ENCODE data around the gene MYO7B. TPM values are rescaled to one million over a fixed set of nuclear protein-coding genes. Genes with fewer than 3 reads are reported as not detected.

Gene MYO7B
- total RNA-seq, 2 experiments from 2014 or later = 3.3 TPM; not detected in 1

DNA sequence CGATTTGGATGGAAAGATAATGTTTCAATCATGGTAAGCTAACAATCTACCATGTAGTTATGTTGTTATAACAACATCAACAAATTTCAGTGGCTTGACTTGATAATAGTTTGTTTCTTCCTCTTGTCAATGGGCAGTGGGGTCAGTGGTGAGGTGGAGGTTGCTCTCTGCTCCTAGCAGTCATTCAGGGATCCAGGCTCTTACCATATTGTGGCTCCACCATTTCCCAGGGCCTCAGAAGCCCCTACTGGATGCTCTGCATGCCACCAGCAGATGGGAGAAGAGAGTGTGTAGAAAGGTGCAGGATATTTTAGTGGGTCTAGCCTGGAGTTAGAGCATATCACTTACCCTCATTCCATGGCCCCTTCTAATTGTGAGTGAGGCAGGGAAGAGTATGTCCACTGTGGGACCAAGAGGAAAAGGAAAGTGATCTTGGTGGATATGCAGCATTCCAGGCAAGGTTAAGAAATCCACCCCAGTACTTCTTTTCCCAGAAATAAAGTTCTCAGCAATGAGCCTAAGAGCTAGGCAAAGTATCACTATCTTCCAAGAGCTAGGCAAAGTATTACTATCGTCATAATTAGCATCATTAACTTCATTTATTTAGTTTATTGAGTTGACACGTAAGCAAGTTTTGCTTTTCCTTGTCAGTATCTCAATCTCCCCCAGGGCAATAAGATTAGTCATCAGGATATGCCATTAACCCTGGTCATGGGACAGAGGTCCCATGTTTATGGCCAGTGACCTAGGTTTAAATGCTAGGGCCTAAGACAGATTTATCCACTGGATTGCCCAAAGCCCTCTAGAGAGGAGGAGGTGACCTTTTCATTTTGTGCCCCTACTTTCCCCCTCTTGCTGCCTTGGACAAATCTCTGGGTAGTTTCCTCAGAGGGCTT, 5.0 kb upstream of the MYO7B start:
- no peak overlapping the region for H3K27ac ChIP-seq (ENCODE audit: low read depth, low read length, poor library complexity, severe bottlenecking)
- ChIA-PET CTCF (ENCODE audit: unreplicated experiment) (no interaction called here), POLR2A (interaction anchor here (0.9 kb wide), 1 partner anchor 110 kb away, joined by 3 read pairs; no protein-coding TSS in a partner anchor)
- H2AFZ ChIP-seq (ENCODE audit: low read length) = no peak overlapping the region
- no peak overlapping the region for H3K4me2 ChIP-seq (ENCODE audit: low read length)
- H3K36me3 ChIP-seq (ENCODE audit: insufficient read depth, low read length) = no peaks in the 10 kb centered on the region
- intact Hi-C loops (cut with micrococcal nuclease; ENCODE audit: unreplicated experiment) = no loop called here
- 0 out of 2 replicates have a peak, but pooled peaks cover 5% of the 10 kb centered on the region for H3K9me3 ChIP-seq (ENCODE audit: low read length)
- no TSS peak for BruUV-seq (replicated peaks)
- H3K9me2 ChIP-seq (ENCODE audit: insufficient read depth, low read length) = no peaks in the 10 kb centered on the region
- no peak overlapping the region for H3K4me3 ChIP-seq (ENCODE audit: low read depth, low read length, poor library complexity, severe bottlenecking)
- DNase-seq (ENCODE audit: low spot score) = no peak
- TF ChIP-seq, protein P1, sequence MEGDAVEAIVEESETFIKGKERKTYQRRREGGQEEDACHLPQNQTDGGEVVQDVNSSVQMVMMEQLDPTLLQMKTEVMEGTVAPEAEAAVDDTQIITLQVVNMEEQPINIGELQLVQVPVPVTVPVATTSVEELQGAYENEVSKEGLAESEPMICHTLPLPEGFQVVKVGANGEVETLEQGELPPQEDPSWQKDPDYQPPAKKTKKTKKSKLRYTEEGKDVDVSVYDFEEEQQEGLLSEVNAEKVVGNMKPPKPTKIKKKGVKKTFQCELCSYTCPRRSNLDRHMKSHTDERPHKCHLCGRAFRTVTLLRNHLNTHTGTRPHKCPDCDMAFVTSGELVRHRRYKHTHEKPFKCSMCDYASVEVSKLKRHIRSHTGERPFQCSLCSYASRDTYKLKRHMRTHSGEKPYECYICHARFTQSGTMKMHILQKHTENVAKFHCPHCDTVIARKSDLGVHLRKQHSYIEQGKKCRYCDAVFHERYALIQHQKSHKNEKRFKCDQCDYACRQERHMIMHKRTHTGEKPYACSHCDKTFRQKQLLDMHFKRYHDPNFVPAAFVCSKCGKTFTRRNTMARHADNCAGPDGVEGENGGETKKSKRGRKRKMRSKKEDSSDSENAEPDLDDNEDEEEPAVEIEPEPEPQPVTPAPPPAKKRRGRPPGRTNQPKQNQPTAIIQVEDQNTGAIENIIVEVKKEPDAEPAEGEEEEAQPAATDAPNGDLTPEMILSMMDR (conservative IDR thresholded peaks at IDR 0.05; ENCODE audit: low read length) = no peak
- no peak for TF ChIP-seq EZH2phosphoT487 (IDR thresholded peaks at IDR 0.05; ENCODE audit: borderline replicate concordance, low read depth, low read length)
- H4K20me1 ChIP-seq (ENCODE audit: insufficient read depth, low read length) = no peaks in the 10 kb centered on the region
- peaks cover 15% of the 10 kb centered on the region for H3K4me1 ChIP-seq (ENCODE audit: insufficient read depth, low read length, poor library complexity, severe bottlenecking)
- peaks cover 7% of the 10 kb centered on the region for H3K79me2 ChIP-seq (ENCODE audit: insufficient read depth, low read depth, low read length)

DNA sequence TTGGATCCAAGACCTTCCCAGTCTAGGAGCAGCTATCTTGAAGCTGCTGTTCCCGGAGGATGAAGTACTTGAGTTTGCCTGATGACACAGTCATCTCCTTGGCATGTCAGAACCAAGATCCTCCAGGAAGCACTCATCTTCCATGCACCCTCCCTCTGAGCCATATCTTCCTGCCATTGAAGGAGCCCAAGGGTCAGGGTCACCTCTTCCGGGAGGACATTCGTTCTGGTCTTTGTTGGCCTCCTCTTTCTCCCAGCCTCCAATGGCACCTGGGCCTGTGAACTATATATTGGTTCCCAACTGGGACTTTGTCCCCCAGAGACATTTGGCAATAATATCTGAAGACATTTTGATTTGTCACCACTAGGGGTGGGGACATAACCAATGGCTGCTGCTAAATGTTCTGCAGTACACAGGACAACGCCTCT, 4.2 kb upstream of the MYO7B start:
- ChIA-PET CTCF (ENCODE audit: unreplicated experiment) (no interaction called here), POLR2A (interaction anchor here (0.9 kb wide), 1 partner anchor 109 kb away, joined by 3 read pairs; no protein-coding TSS in a partner anchor)
- Histone ChIP-seq H3K4me1 (ENCODE audit: insufficient read depth, low read length, poor library complexity, severe bottlenecking) (peaks cover 15% of the 10 kb centered on the region), H3K79me2 (ENCODE audit: insufficient read depth, low read depth, low read length) (no peaks in the 10 kb centered on the region; the same call in 1 of the 2 replicates), H3K4me2 (ENCODE audit: low read length) (no peak overlapping the region), H2AFZ (ENCODE audit: low read length) (no peak overlapping the region), H3K27ac (ENCODE audit: low read depth, low read length, poor library complexity, severe bottlenecking) (no peak overlapping the region), H3K36me3 (ENCODE audit: insufficient read depth, low read length) (no peaks in the 10 kb centered on the region), H3K4me3 (ENCODE audit: low read depth, low read length, poor library complexity, severe bottlenecking) (no peak overlapping the region), H4K20me1 (ENCODE audit: insufficient read depth, low read length) (no peaks in the 10 kb centered on the region), H3K9me2 (ENCODE audit: insufficient read depth, low read length) (no peaks in the 10 kb centered on the region), H3K9me3 (ENCODE audit: low read length) (0 out of 2 replicates have a peak, but pooled peaks cover 5% of the 10 kb centered on the region)
- TF ChIP-seq EZH2phosphoT487 (IDR thresholded peaks at IDR 0.05; ENCODE audit: borderline replicate concordance, low read depth, low read length) = no peak
- TF ChIP-seq, protein P1 (conservative IDR thresholded peaks at IDR 0.05; ENCODE audit: low read length) = peak; percentile 56
- no peak for DNase-seq (ENCODE audit: low spot score)
- BruUV-seq (replicated peaks) = no TSS peak
- intact Hi-C loops (cut with micrococcal nuclease; ENCODE audit: unreplicated experiment) = no loop called here

DNA sequence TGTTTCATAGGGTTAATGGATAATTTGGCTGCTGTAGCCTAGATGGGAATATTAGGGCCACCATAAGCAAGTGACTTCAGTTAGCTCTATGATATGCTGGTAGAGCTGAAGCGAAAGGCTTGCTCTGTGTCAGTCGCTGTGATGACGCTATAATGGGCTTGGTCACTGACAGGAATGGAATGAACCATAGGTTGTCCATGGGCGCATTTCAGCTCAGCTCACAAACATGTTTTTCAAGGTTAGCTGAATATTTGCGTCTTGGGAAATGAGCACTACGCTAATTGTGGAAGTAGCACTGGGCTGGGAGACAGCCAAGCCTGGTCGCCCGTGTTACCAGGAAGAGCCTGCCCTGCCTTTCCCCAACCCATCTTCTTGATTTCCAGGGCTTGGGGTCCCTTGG, 3.2 kb upstream of the MYO7B start:
- BruUV-seq (replicated peaks) = no TSS peak
- intact Hi-C loops (cut with micrococcal nuclease; ENCODE audit: unreplicated experiment) = no loop called here
- no peak overlapping the region for H3K27ac ChIP-seq (ENCODE audit: low read depth, low read length, poor library complexity, severe bottlenecking)
- ChIA-PET POLR2A (no interaction called here), CTCF (ENCODE audit: unreplicated experiment) (no interaction called here)
- H2AFZ ChIP-seq (ENCODE audit: low read length) = no peak overlapping the region
- peaks cover 12% of the 10 kb centered on the region for H3K4me1 ChIP-seq (ENCODE audit: insufficient read depth, low read length, poor library complexity, severe bottlenecking)
- H3K4me3 ChIP-seq (ENCODE audit: low read depth, low read length, poor library complexity, severe bottlenecking) = no peak overlapping the region
- H3K4me2 ChIP-seq (ENCODE audit: low read length) = no peak overlapping the region
- H3K36me3 ChIP-seq (ENCODE audit: insufficient read depth, low read length) = no peaks in the 10 kb centered on the region
- no peaks in the 10 kb centered on the region for H3K9me2 ChIP-seq (ENCODE audit: insufficient read depth, low read length)
- H3K9me3 ChIP-seq (ENCODE audit: low read length) = 0 out of 2 replicates have a peak, but pooled peaks cover 5% of the 10 kb centered on the region
- no peaks in the 10 kb centered on the region for H4K20me1 ChIP-seq (ENCODE audit: insufficient read depth, low read length)
- no peak for DNase-seq (ENCODE audit: low spot score)
- no peaks in the 10 kb centered on the region for H3K79me2 ChIP-seq (ENCODE audit: insufficient read depth, low read depth, low read length)
- TF ChIP-seq, protein P1 (conservative IDR thresholded peaks at IDR 0.05; ENCODE audit: low read length) = no peak
- TF ChIP-seq EZH2phosphoT487 (IDR thresholded peaks at IDR 0.05; ENCODE audit: borderline replicate concordance, low read depth, low read length) = no peak
